Fibroblast of lung (primary cell): ENCODE measurements around the gene CCNO. TPM values are rescaled to one million over a fixed set of nuclear protein-coding genes. Genes with fewer than 3 reads are reported as not detected.

ENCODE experiments used
- DNase-seq, 2 donors: peaks; one replicate each; pipeline versions ENCODE4 v3.0.0 to v3.0.0-alpha.2; 2010; ENCODE audit warnings: low read depth in 2 of 2
- H2AFZ ChIP-seq: 2 replicates; pipeline ENCODE4 v1.5.1; 2012; ENCODE audit warnings: low read length, control low read depth, inconsistent platforms
- H3K27ac ChIP-seq: 2 replicates; pipeline ENCODE4 v1.5.1; 2011; ENCODE audit warnings: low read length, control low read depth; ENCODE audit not compliant: insufficient read depth
- H3K27me3 ChIP-seq: 2 replicates; pipeline ENCODE4 v1.5.1; 2011; ENCODE audit warnings: mild to moderate bottlenecking, low read length; ENCODE audit not compliant: control insufficient read depth, insufficient read depth
- H3K36me3 ChIP-seq: 2 replicates; pipeline ENCODE4 v1.5.1; 2011; ENCODE audit warnings: low read length; ENCODE audit not compliant: control insufficient read depth, insufficient read depth
- H3K4me1 ChIP-seq: 2 replicates; pipeline ENCODE4 v1.5.1; 2011; ENCODE audit warnings: low read length; ENCODE audit not compliant: control insufficient read depth, insufficient read depth; ENCODE audit errors: extremely low read depth
- H3K4me2 ChIP-seq: 2 replicates; pipeline ENCODE4 v1.5.1; 2011; ENCODE audit warnings: low read length, control low read depth; ENCODE audit not compliant: insufficient read depth; ENCODE audit errors: extremely low read depth
- H3K4me3 ChIP-seq, 4 experiments: fragments of 200-600 bp in 1 of 4; sonication (generic) in 1 of 4; replicated peaks in 1 of 4; 2 replicates each; pipeline ENCODE4 v1.5.1; 2011 to 2016; ENCODE audit warnings: low read length in 4 of 4, low read depth in 3 of 4, mild to moderate bottlenecking in 3 of 4, control low read depth in 2 of 4, inconsistent platforms in 1 of 4, mixed read lengths in 1 of 4; ENCODE audit not compliant: insufficient read depth in 1 of 4; ENCODE audit errors: control extremely low read depth in 1 of 4
- H3K79me2 ChIP-seq: 2 replicates; pipeline ENCODE4 v1.5.1; 2012; ENCODE audit warnings: mild to moderate bottlenecking, low read length, inconsistent platforms; ENCODE audit not compliant: control insufficient read depth, insufficient read depth
- H3K9ac ChIP-seq: 2 replicates; pipeline ENCODE4 v1.5.1; 2011; ENCODE audit warnings: mild to moderate bottlenecking, low read length, control low read depth; ENCODE audit not compliant: insufficient read depth
- H3K9me3 ChIP-seq: 2 replicates; pipeline ENCODE4 v1.5.1; 2012; ENCODE audit warnings: low read depth, low read length; ENCODE audit not compliant: control insufficient read depth, insufficient read depth
- H4K20me1 ChIP-seq: 2 replicates; pipeline ENCODE4 v1.5.1; 2011; ENCODE audit warnings: low read length; ENCODE audit not compliant: control insufficient read depth, insufficient read depth; ENCODE audit errors: extremely low read depth
- EZH2 ChIP-seq: IDR thresholded peaks from 2 replicates; pipeline ENCODE4 v1.5.1; 2012; ENCODE audit warnings: low read length, control low read depth, mild to moderate bottlenecking; ENCODE audit errors: missing control alignments
- polyA minus RNA-seq: library from RNA; depleted of rRNA, polyadenylated mRNA; stranded (reverse); fragments of >200 nt; gene quantifications from 2 replicates; pipeline ENCODE4 v1.2.3, GENCODE V29; 2011; ENCODE audit warnings: low replicate concordance
- polyA plus RNA-seq, 2 donors: library from polyadenylated mRNA; depleted of rRNA in 1 of 2; stranded (reverse) in 1 of 2; unstranded in 1 of 2; fragments of >200 nt; gene quantifications; 2 replicates each; pipeline ENCODE4 v1.2.1, GENCODE V29; 2011 to 2012; ENCODE audit warnings: missing spikeins in 1 of 2
- total RNA-seq: library from RNA; depleted of rRNA; stranded (reverse); fragments of >200 nt; gene quantifications from 2 replicates; pipeline ENCODE4 v1.2.1, GENCODE V29; 2014
- TF ChIP-seq, protein P1 (sequence below), 2 donors: IDR thresholded peaks in 1 of 2; conservative IDR thresholded peaks in 1 of 2; 1 replicate in 1 of 2; 2 replicates in 1 of 2; pipeline ENCODE4 v1.5.1; 2011 to 2012; ENCODE audit warnings: low read length in 2 of 2, control low read depth in 1 of 2, inconsistent platforms in 1 of 2, low read depth in 1 of 2, mild to moderate bottlenecking in 1 of 2

CCNO gene
- total RNA-seq = not detected in 2 replicates
- 0.03 TPM in 1 of 2 replicates, not detected in the other for polyA plus RNA-seq
- 0.10 and 0.12 TPM in 2 replicates for polyA plus RNA-seq (2012)
- polyA minus RNA-seq = not detected in 2 replicates

- H3K9me3 ChIP-seq = no peaks in the 10 kb centered on the region
Measured at GRCh38 chr5:55232985-55233928, at the start of gene CCNO. CCNO (minus strand) TSS chr5:55233608; CDS start chr5:55233523, 85 bp downstream.

GRCh38 chr5:55278778-55279177, 45.4 kb upstream of the CCNO start:
- Histone ChIP-seq H3K4me3 (no peak overlapping the region), H3K27ac (no peak overlapping the region), H3K79me2 (no peaks in the 10 kb centered on the region), H3K9ac (no peak overlapping the region), H2AFZ (no peak overlapping the region), H3K36me3 (peaks cover 4% of the 10 kb centered on the region), H3K4me2 (no peak overlapping the region), H3K4me1 (no peaks in the 10 kb centered on the region), H3K27me3 (no peaks in the 10 kb centered on the region), H4K20me1 (no peaks in the 10 kb centered on the region), H3K9me3 (no peaks in the 10 kb centered on the region)
- TF ChIP-seq, protein P1, sequence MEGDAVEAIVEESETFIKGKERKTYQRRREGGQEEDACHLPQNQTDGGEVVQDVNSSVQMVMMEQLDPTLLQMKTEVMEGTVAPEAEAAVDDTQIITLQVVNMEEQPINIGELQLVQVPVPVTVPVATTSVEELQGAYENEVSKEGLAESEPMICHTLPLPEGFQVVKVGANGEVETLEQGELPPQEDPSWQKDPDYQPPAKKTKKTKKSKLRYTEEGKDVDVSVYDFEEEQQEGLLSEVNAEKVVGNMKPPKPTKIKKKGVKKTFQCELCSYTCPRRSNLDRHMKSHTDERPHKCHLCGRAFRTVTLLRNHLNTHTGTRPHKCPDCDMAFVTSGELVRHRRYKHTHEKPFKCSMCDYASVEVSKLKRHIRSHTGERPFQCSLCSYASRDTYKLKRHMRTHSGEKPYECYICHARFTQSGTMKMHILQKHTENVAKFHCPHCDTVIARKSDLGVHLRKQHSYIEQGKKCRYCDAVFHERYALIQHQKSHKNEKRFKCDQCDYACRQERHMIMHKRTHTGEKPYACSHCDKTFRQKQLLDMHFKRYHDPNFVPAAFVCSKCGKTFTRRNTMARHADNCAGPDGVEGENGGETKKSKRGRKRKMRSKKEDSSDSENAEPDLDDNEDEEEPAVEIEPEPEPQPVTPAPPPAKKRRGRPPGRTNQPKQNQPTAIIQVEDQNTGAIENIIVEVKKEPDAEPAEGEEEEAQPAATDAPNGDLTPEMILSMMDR (conservative IDR thresholded peaks at IDR 0.05 in 1 of 2, IDR thresholded peaks at IDR 0.05 in 1 of 2; ENCODE audit: low read depth in 1 of 2, low read length in 2 of 2) = no peak
- no peak for TF ChIP-seq EZH2
- DNase-seq = peak in 1 of 2 donors; percentile 76

More at GRCh38 chr5:55232985-55233928, at the start of gene CCNO:
- Histone ChIP-seq H2AFZ (peak within 1 kb of the TSS; percentile 23), H3K36me3 (no peaks in the 10 kb centered on the region), H3K4me2 (peak within 1 kb of the TSS; percentile 46), H3K79me2 (no peaks in the 10 kb centered on the region), H3K4me1 (peaks cover 2% of the 10 kb centered on the region), H4K20me1 (no peaks in the 10 kb centered on the region), H3K4me3 (peak within 1 kb of the TSS; percentile 41 to 57 (median 48)), H3K27me3 (peaks cover 53% of the 10 kb centered on the region), H3K27ac (no peak within 1 kb of the TSS), H3K9ac (no peak within 1 kb of the TSS)
- TF ChIP-seq, protein P1 (conservative IDR thresholded peaks at IDR 0.05 in 1 of 2, IDR thresholded peaks at IDR 0.05 in 1 of 2; ENCODE audit: low read depth in 1 of 2, low read length in 2 of 2) = no peak
- peak; percentile 25 for TF ChIP-seq EZH2
- peak; percentile 52 to 78 for DNase-seq

DNA sequence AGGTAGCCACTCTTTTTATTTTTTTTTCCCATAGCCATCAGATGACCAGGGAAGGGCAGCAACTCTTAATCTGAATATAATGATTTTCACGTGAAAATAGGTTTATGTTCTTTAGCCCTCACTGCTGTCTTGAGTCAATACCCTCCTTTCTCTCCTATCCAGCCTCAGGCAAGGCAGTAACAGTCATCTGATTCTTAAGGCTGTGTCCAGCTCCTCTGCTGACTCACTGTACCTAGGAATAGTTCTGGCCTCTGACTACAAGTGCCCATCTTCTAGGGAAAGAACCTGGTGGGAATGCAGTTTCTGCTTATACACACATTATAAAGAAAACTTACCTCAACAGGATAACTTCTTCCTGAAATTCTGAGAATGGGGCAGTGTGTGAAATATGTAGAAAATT, 43.4 kb upstream of the CCNO start:
- no peak overlapping the region for H3K4me3 ChIP-seq
- no peaks in the 10 kb centered on the region for H3K27me3 ChIP-seq
- H3K79me2 ChIP-seq = no peaks in the 10 kb centered on the region
- peaks cover 6% of the 10 kb centered on the region for H3K36me3 ChIP-seq
- H3K4me1 ChIP-seq = no peaks in the 10 kb centered on the region
- H3K4me2 ChIP-seq = no peak overlapping the region
- H3K9ac ChIP-seq = no peak overlapping the region
- TF ChIP-seq, protein P1 (conservative IDR thresholded peaks at IDR 0.05 in 1 of 2, IDR thresholded peaks at IDR 0.05 in 1 of 2; ENCODE audit: low read depth in 1 of 2, low read length in 2 of 2) = no peak
- TF ChIP-seq EZH2 = no peak
- no peaks in the 10 kb centered on the region for H4K20me1 ChIP-seq
- peak in 1 of 2 donors; percentile 40 for DNase-seq
- no peak overlapping the region for H2AFZ ChIP-seq
- H3K9me3 ChIP-seq = no peaks in the 10 kb centered on the region
- H3K27ac ChIP-seq = no peak overlapping the region
